ENCODE results near the gene PGAM5. TPM values are rescaled to one million over a fixed set of nuclear protein-coding genes. Genes with fewer than 3 reads are reported as not detected.

Gene PGAM5
- total and polyA plus RNA-seq, 2 of the 4 experiments (the other 2 are of a cell fraction) = 25.2 to 37.8 TPM

DNA sequence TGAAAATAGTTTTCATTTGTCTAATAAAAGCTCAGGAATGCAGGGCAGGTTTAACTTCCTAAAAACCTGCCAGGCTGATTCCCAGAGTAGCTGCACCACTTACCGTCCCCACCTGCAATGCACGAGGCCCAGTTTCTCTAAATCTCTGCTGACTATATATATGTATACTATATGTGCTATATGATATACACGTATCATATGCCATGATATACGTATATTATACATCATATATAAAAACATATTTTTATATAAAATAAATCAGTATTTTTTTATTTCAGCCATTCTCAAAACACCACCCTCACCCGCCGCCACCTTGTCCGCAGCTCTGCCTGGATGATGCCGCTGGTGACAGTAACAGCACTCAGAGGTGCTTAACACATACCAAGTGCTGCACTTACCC lies 48.7 kb downstream of the PGAM5 start:
- H4K5ac ChIP-seq (ENCODE audit: low read depth, low read length) = no peak overlapping the region

More for the DNA sequence above, 48.7 kb downstream of the PGAM5 start:
- Histone ChIP-seq H3K27me3 (ENCODE audit: control insufficient read depth, insufficient read depth, low read length) (no peaks in the 10 kb centered on the region), H3K18ac (ENCODE audit: low read depth, low read length) (no peak overlapping the region), H2BK20ac (ENCODE audit: low read depth, low read length) (no peak overlapping the region), H3K9me1 (ENCODE audit: insufficient read depth, low read length) (peaks cover 8% of the 10 kb centered on the region), H3K36me3 (ENCODE audit: control insufficient read depth, insufficient read depth, low read length) (peaks cover 7% of the 10 kb centered on the region), H3K9me3 (ENCODE audit: control insufficient read depth, insufficient read depth, low read length) (no peaks in the 10 kb centered on the region), H2AK5ac (ENCODE audit: low read depth, low read length) (no peak overlapping the region), H3K4me3 (ENCODE audit: insufficient read depth, low read depth, low read length) (no peak overlapping the region), H2BK5ac (ENCODE audit: low read depth, low read length, poor library complexity, severe bottlenecking) (peak overlapping the region; percentile 25), H3K4ac (ENCODE audit: low read depth, low read length) (0 out of 2 replicates have a peak overlapping the region, but pooled peaks have one; percentile 79), H2AK9ac (replicated peaks; ENCODE audit: low read depth, low read length, poor library complexity) (peak overlapping the region; percentile 28), H2BK15ac (ENCODE audit: low read depth, low read length) (no peak overlapping the region), H3K4me1 (ENCODE audit: control insufficient read depth, insufficient read depth, low read length) (peaks cover 2% of the 10 kb centered on the region; the same call in 1 of the 2 replicates), H4K20me1 (ENCODE audit: insufficient read depth, low read length) (peaks cover 68% of the 10 kb centered on the region), H3K14ac (replicated peaks; ENCODE audit: low read depth, low read length) (0 out of 2 replicates have a peak overlapping the region, but pooled peaks have one; percentile 35), H4K8ac (ENCODE audit: low read depth in 2 of 2, low read length in 2 of 2) (no peak overlapping the region), H3K4me2 (ENCODE audit: low read depth, low read length) (0 out of 2 replicates have a peak overlapping the region, but pooled peaks have one; percentile 27), H3K9ac (ENCODE audit: low read depth, low read length) (no peak overlapping the region), H3K56ac (ENCODE audit: extremely low read depth, insufficient read depth, low read length) (no peak overlapping the region), H3K79me1 (ENCODE audit: low read depth in 1 of 2, low read length in 2 of 2) (peaks cover 5 to 42% of the 10 kb centered on the region in 2 experiments), H3K23ac (ENCODE audit: low read depth, low read length) (peak overlapping the region; percentile 71; the same call in 1 of the 2 replicates), H4K91ac (ENCODE audit: insufficient read depth, low read depth, low read length) (0 out of 2 replicates have a peak overlapping the region, but pooled peaks have one; percentile 32), H3K27ac (ENCODE audit: insufficient read depth, low read length) (no peak overlapping the region), H2BK120ac (ENCODE audit: low read depth, low read length) (no peak overlapping the region), H2AFZ (replicated peaks; ENCODE audit: low read length, poor library complexity) (peak overlapping the region; percentile 51)
- intact Hi-C loops (cut with micrococcal nuclease) = no loop called here
- DNase-seq (no peak), ATAC-seq (ENCODE audit: low read depth) (no peak)
- dilution Hi-C loops (cut with HindIII; ENCODE audit: low sequenced_read_pairs, unreplicated experiment) = no loop called here
- WGBS, 2 experiments (ENCODE audit: extremely low coverage in 2 of 2, insufficient read length in 1 of 2) = no CpG with 5 or more reads among the region's 8 CpGs
- TF ChIP-seq MAFK (IDR thresholded peaks at IDR 0.05; ENCODE audit: low read depth, low read length) = no peak
- no peak for TF ChIP-seq BHLHE40 (IDR thresholded peaks at IDR 0.05; ENCODE audit: low read depth, low read length)
- TF ChIP-seq MAZ (IDR thresholded peaks at IDR 0.05; ENCODE audit: borderline replicate concordance, low read depth, low read length) = no peak
- TF ChIP-seq FOS (IDR thresholded peaks at IDR 0.05; ENCODE audit: low read depth, low read length) = no peak
- no peak for TF ChIP-seq RCOR1 (IDR thresholded peaks at IDR 0.05; ENCODE audit: insufficient replicate concordance, low read length)
- TF ChIP-seq, protein P1, sequence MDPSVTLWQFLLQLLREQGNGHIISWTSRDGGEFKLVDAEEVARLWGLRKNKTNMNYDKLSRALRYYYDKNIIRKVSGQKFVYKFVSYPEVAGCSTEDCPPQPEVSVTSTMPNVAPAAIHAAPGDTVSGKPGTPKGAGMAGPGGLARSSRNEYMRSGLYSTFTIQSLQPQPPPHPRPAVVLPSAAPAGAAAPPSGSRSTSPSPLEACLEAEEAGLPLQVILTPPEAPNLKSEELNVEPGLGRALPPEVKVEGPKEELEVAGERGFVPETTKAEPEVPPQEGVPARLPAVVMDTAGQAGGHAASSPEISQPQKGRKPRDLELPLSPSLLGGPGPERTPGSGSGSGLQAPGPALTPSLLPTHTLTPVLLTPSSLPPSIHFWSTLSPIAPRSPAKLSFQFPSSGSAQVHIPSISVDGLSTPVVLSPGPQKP (IDR thresholded peaks at IDR 0.05; ENCODE audit: borderline replicate concordance, low read depth, low read length) = no peak
- ChIA-PET POLR2A (ENCODE audit: unreplicated experiment) (no interaction called here), CTCF (no interaction called here)
- no TSS peak for BruUV-seq (replicated peaks)
- in situ Hi-C loops (cut with MboI; ENCODE audit: low sequenced_read_pairs) = no loop called here
